NCI-H187 (cell line): Measurements from ENCODE around the gene FEV.

Experiments
- DNase-seq, 2 experiments: peaks; one replicate each; lab custom pipeline; 2025; lab: John Stamatoyannopoulos, UW

Gene FEV

DNA sequence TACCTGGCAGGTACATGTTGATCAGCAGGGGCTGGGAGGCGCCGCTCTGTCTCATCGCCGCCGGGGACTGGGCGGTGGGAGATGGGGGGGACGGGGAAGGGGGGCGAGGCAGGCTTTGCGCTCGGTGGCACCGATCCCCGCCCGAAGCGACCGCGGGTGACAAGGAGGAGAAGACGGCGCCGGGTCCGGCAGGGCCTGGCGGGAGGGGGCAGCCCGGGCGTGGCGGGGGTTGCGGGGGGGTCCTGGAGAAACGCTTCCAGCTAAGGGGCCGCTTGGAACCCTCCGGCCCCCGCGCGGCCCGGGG lies at the start of gene FEV:
TSS of gene FEV (minus strand) at position 164 of the 304 bp plus-strand sequence. CDS start at position 55, 109 bp downstream.
- DNase-seq: no peak

DNA sequence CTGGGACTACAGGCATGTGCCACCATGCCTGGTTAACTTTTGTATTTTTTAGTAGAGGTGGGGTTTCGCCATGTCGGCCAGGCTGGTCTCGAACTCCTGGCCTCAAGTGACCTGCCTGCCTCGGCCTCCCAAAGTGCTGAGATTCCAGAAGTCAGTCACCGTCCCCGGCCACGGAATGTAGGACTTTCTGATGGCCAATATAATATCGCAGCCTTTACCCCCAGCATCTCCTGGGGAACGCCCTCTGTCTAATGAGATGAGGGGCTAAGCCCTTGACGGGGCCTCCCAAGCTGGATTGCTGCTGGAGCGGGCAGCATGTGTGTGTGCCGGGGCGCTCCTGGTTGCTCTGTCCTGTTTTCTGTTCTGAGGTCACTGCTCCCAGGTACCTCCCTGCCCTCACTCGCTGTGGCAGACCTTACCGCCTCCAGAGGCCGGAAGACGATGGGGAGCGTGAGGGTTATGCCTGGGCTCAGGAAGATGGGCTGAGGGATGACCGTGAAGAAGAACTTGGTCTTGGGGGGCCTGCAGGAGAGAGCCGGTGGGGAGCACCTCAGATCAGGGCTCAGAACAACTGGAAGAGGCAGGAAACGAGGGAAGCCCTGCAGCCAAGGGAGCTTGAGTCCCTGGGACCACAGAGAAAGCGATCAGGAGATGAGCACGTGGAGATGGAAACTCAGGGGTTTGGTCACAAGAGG lies 47.2 kb upstream of the FEV start:
- no peak for DNase-seq

DNA sequence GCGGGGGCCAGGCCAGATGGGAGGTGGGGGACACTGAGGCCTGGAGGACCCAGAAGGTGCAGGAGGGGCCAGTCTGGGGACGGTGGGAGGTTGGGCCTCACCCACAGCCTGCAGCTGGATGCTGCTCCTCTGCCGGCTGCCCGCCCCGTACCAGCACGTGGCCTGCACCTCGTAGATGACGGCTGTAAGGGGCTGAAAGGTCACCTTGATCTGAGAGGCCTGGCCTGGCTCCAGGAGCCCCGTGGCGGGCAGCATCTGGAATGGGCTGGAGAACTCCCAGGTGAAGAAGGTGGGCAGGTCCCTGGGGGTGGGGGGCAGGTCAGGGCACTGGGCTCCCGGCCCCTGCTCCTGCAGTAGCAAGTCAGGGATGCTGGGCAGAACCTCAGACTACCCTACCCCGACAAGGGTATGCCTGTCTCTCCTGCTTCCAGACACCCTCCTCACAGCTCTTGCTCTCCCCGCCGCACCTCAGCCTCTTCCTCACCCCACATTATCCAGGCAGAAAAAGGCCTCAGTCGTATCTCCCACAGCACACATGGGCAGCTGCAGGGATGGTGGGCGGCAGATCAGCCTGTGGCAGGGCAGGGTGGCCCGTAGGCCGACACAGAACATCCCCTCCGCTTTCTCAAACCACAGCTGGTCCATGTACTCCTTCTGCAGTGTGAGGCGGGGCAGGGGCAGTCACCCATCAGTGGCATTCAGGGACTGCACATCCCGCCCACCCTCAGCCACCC lies 46.2 kb upstream of the FEV start:
- DNase-seq: no peak

DNA sequence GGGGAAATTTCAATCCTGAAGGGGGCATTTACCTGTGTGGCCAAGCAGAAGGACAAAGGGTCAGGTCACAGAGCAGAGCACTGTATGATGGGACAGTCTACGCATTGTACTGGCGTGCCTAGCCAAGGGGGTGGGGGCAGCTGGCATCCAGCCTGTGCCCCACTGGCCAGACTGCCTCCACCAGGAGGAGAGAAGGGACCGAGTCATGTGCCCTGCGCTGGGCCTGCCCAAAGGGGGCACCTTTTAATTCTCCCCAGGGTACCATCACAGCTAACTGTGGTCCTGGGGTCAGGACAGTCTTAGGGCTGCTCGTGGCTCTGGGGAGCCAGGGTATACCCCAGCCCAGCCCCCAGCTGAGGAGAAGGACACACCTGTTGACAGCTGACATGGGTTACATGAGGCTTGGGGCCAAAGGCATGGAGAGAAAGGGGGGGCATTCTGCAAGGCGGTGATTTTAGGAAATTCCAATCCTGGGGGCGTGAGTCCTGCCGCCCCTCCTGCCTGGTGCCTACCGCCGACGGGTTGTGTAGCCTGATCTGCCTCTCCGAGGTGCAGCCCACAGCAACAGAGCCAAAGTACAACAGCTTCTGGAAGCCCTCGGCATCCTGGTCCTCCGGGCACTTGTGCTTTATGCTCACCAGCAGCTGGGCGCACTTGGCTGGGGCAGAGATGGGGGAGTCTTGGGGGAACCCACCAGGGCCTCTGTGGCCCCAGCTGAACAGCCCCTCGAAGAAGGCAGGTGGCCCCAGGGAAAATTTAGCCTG lies 45.4 kb upstream of the FEV start:
- no peak for DNase-seq

DNA sequence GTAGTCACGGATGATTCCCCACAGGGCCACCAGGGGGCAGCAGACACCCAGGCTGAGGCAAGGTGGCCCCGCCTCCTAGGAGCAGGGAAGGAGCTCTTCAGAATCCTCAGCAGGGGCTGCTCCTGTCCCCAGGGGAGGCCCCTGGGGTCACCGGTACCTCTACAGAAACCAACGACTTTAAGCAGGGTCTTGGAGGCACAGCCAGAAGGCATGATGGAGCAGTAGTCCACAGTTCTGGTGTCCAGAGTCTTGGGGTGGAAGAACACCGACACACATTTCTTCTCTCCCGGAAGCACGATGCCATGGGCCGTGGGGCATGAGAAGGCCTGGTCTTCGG lies 44.8 kb upstream of the FEV start:
- DNase-seq: peak in 1 of 2 experiments; percentile 2

DNA sequence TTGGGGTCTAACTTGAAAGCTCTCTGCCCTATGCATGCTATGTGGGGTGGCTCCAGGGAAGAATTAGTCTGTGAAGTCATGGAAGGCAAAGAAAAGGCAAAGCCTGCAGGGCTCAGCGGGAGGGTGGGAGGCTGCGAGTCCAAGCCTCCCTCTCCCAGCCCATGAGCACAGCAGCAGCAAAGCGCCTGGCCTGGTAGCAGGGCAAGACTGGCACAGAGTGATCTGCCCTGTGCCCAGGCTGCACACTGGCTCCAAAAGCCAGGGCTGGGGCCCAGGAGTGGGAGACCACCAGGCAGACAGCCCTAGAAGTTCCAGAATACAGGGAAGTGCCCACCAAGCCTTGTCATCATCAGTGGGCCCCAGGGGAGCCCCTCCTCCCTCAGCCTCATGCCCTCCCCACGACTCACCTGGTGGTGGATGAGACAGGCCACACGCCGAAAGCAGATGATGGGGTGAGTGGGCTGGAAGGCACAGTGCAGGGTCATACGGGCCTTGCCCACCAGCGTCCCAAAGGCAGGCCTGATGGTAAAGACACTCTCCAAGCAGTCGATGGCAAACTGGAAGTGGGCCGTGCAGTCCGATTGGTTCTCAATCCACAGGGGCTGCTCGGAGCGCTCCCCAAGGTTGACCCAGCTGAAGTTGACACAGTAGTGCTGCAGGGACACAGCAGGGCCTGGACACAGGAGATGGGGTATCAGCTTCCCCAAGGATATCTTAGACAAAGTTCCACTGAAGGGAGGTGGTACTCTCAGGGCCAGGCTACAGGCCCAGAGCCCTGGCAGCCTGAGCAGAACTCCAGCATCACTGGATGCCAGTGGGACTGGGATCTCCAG lies 44.2 kb upstream of the FEV start:
- DNase-seq: peak in 1 of 2 experiments; percentile 5

DNA sequence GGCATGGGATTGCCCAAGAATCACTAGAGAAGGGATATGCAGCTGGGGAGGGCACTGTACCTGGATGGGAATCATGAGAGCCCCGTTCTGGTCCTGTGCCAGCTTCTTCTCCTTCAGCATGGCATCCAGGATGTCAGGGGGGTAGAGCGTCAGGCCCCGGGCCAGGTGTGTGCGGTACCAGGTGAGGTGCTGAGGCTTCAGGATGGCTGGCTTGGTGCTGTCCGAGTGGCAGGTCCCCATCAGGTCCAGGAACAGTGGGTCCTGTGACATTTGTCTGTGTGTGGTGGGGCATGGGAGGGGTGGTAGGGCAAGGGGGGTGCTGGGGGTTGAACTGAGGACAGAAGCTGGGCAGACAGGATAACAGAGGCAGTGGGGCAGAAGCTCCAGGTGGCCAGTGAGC lies 43.2 kb upstream of the FEV start:
- DNase-seq: no peak

DNA sequence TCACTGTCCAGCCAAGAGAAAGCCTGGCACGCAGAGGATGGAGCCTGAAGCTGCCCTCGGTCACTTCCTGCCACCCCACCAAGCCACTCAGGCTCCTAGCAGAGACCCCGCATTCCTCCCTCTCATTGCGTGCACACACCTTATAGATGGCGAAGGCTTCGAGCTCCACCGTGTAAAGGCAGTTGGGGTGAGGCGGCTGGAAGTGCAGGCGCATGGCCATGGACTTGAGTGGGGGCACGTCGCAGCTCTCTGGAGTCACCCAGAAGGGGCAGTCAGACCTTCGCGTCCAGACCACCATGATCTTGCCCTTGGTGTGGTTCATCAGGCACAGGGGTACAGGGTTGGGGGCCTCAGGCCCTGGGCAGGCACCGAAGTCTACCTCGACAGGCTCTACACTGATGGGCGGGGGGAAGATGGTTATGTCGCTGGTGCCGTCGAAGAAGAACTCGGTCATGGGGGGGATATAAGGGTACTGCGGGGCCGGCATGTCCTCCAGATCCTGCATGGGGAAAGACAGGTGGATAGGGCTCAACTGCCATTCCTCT lies 42.6 kb upstream of the FEV start:
- no peak for DNase-seq

DNA sequence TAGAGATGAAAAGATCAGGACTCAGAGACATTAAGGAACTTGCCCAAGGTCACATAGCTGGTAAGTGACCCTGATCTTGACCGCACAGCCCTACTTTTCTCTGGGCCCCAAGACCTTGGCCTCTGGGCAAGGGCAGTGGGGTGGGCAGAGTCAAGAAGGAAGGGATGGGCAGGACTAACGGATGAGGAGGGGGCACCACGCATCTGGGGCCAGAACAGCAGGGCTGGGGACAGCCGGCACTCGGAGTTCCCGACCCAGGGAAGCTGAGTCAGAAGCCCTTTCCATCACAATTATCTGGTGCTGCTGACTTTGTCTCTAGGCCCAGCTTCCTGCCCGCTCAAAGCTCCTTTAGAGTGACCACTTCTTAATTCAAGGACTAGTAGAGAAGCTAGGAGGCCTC lies 42.0 kb upstream of the FEV start:
- DNase-seq: no peak

DNA sequence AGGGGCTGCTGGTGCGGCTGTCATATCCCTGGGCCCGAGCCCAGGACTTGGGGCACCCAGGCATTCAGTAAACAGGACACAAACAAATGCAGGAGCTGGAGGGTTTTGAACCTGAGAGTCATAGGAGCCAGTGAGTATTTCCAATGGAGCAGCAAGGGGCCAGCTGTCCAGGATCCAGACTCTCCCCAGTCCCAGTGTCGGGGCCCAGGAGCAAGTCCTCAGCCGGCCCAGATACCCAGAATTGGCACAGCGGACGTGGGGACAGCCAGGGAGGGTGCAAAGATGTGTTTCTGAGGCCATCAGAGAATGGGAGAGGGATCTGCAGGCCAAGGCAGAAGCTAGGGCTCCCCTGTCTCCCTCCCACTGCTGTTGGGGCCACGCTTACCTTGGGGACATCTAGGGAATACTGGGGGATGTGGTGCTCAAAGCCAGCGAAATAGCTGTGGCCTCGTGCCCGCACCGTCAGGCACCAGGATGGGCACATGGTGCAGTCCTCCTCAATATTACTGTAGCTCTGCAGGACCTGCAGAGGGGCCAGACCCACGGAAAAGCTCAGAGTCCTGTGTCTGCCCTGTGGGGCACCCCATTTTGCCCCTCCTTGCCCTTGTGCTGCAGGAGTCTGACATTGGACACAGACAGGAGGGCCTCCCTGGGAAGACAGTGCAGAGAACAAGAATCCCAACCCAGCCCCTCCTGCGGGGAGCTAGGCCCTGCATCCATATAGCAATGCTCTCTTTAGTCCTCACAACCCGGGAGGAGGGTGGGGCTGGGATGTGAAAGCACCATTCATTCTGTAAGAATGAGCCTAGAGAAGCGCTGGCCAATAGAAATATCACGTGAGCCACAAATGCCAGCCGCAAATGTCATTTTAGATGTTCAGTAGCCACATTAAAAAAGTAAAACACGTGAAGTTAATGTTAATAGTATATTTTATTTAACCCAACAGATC lies 40.9 kb upstream of the FEV start:
- DNase-seq: no peak

DNA sequence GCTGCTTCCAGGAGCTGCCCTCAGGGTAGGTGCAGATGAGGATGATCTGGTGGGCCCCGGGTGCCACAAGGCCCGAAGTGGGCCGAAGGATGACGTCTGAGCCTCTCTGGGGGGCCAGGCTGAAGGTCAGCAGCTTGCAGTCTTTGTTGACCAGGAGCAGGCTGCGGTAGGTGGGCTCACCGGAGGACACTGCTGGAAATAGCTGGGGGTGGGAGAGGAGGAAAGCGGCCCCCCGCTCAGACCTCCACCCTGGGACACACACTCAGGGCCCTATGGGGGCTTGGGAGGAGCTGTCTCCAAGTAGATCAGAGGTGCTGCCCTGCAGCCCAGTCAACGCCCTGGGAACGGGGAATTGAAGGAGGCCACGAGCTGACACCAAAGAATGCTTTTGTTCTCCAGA lies 39.1 kb upstream of the FEV start:
- DNase-seq: no peak

DNA sequence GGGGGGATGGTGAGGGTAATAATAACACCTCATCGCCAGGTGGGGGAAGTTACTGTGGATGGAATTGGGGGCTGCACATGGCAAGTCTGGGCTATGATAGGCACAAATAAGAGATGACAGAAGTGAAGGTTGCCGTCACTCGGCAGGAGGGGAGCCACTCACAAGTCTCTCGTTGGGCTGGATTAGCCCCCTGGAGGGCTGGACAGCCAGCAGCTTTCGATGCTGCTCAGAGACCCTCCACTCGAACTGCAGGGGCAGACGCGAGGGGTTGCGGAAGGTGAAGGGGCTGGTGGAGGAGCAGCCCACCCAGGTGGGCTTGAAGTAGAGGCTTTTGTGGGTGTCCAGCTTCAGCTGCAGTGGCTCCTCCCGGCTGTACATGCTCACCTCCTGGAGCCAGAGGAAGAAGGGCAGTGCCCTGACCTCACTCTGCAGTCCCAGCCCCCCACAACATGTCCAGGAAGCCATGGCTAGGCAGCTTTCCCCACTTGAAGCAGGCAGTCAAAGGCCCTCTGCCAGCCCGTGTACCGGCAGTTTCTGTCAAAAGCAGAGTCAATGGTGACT lies 38.1 kb upstream of the FEV start:
- DNase-seq: no peak

DNA sequence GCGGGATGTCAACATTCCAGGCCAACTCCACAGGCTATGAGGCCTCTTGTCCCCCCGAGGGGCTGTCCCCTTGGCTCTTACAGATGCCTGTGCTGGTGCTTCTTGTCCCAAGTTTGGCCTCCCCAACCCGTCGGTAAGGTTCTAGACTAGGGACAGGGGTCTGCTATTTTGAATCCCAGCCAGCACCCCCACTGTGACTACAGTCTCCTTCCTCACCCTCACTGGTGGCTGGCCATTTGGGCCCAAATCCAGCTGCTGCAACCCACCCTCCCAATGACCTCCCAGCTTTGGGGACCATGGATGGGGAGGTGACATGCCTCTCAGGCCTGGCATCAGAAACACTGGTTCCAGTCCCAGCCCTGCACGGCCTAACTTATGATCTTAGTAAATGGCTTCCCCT lies 37.6 kb upstream of the FEV start:
- no peak for DNase-seq

DNA sequence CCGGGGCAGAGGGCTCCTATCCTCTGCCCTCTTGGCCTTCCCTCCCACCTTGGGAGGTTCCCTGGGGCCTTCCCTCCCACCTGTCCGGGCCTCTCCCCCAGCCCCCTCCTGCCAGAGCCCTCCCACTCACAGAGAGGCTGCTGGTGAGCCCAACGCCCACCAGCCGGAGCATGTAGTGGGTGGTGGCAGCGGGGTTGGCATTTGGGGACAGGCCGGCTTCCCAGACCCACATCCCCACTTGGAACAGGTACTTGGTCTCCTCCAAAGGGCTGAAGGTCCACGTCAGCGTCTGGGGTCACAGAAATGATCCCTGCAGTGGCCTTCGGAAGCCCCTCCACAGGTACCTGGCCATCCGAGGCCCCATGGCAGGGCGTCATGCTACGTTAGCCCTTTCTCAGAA lies 37.1 kb upstream of the FEV start:
- DNase-seq: no peak

DNA sequence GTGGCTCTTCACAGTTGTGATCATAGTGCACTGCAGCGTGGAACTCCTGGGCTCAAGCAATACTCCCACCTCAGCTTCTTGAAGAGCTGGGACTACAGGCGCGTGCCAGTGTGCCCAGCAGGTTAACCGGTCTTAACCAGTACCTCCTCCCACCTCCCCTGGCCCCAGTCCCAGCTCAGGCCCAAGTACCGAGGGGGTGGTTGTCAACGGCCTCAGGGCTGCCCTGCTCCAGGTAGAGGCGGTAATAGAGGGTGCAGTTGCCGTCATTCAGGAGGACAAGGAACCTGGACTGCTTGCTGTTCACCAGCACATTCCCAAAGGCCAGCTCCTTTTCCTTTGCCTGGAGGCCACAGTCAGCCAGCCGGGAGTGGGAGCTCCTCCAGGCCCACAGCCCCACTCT lies 36.6 kb upstream of the FEV start:
- DNase-seq: no peak

DNA sequence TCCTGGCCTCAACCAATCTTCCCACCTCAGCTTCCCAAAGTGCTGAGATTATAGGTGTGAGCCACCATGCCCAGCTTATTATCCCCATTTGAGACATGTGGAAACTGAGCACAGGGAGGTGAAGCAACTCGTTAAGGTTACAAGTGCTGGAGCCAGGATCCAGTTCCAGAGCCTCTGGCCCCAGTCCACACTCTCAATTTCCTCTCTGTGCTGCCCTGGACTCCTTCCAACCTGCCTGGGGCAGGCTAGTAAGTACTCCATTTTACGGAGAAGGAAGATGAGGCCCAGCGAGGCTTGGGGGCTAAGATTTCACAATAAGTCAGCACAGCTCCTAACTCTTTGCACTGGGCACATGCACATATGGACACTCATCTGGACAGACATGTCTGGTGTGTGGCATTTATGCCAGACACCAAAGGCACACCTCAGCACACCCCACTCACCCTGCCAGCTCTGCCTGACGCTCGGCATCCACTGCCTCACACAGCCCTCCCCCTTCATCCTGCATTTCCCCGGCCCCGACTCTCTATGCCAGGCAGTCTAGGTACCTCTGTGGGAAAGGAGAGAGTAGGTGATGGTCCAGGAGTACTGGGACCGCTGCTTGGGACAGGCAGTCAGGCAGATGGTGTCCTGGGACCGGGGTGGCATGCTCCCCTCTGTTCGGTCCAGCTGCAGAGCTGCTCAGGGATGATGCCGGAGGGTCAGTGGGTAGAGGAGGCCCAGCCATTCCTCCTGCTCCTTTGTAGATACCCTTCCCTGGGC lies 35.8 kb upstream of the FEV start:
- no peak for DNase-seq

DNA sequence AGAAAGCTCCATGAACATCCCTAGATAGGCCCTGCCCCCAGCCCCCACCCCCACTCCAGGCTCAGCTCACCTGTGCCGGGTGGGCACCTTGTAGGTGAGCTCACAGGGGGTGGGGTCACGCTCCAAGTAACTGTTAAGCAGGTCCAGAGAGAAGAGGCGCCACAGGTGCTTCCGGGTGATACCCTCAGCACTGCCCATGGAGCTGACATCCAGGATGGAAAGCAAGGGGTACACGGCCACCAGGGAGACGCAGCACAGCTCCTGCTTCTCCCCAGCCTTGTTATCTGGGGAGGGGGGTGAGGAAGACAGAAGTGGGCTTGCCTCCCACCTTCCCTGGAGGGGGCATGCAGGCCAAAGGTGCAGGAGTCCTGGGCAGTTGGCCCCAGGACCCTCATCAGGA lies 34.5 kb upstream of the FEV start:
- DNase-seq: no peak

DNA sequence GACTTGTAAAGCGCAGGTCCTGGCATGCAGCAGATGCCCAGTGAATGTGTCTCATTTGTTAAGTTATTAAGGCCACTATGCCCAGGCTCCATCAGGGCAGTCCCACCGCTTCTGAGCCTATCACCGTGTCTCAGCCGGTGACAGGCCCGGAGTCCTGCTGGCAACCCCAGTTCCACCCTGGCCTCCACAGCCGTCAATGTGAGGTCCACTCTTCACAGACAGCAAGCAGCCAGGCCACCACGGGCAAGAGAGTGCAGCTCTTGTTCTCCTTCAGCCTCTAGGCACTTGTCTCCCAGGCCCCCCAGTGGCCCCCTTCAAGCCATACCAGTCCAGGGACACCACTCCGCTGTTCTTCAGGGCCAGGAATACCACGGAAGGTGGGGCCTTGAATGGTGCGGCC lies 33.7 kb upstream of the FEV start:
- DNase-seq: no peak

DNA sequence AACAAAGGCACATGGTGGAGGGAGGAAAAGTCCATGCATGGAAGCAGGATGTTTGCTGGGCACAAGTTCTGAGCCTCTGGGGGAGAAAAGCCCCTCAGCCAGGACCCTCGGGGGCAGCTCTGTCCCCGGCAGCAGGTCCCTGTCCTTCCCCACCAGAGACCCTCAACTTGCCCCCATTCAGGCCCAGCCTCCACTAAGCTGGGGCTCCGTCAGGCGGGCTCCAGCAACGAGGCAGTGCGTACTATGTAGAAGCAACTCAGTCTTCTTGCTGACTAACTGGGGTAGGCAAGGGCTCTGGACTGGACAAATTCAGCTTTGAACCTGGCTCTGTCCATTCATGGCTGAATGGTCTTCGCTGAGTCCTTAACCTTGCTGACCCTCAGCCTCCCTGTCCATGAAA lies 33.3 kb upstream of the FEV start:
- no peak for DNase-seq
